ENCODE data around the gene GALNTL6.

GRCh38 chr4:173012608-173013007, 1199.4 kb downstream of the GALNTL6 start:
- TF ChIP-seq EZH2 (IDR thresholded peaks at IDR 0.05; ENCODE audit: borderline replicate concordance, insufficient read depth, low read depth, low read length, poor library complexity, severe bottlenecking) (no peak), CTCF (IDR thresholded peaks at IDR 0.05) (no peak)
